ENCODE data around the gene RPS16. TPM values are rescaled to one million over a fixed set of nuclear protein-coding genes. Genes with fewer than 3 reads are reported as not detected.

Gene RPS16
- total RNA-seq, 2 experiments from 2014 or later, result 3,249 to 3,324 TPM

- peak overlapping the region; percentile 89 for H3K27ac Mint-ChIP-seq
- POLR2A ChIA-PET, result interaction anchor here (1.0 to 2.2 kb wide), 9 partner anchors 13 to 76 kb away, joined by 3 to 80 read pairs (median 6); partner anchors contain the start of genes GMFG, MED29, PAF1 and RPS16
- CTCF ChIA-PET, result interaction anchor here (0.6 to 2.3 kb wide), 17 partner anchors 10 to 481 kb away, joined by 3 to 153 read pairs (median 6); partner anchors contain the start of genes EID2B, GMFG, MED29 and MRPS12
- peaks cover 28% of the 10 kb centered on the region for H3K36me3 Mint-ChIP-seq (ENCODE audit: low read depth)
- TF ChIP-seq CTCF (IDR thresholded peaks at IDR 0.05), result no peak
- DNase-seq (peak; percentile 26), ATAC-seq (no peak)
- intact Hi-C loops (cut with micrococcal nuclease), result loop anchor here (5.0 to 10.0 kb wide), 2 partner anchors 74 to 286 kb away; partner anchors contain the start of genes GMFG and PAK4
- H3K27me3 Mint-ChIP-seq, result peaks cover 2% of the 10 kb centered on the region
- H3K4me1 Mint-ChIP-seq (ENCODE audit: low read depth), result peaks cover 30% of the 10 kb centered on the region
- peak overlapping the region; percentile 79 for H3K4me3 Mint-ChIP-seq
- H3K9me3 Mint-ChIP-seq, result no peaks in the 10 kb centered on the region
Measured at GRCh38 chr19:39411081-39411831, 24.5 kb downstream of the RPS16 start.

- POLR2A ChIA-PET, result interaction anchor here (1.8 to 2.2 kb wide), 3 partner anchors 13 to 22 kb away, joined by 5 to 80 read pairs (median 13); partner anchors contain the start of genes MED29 and PAF1
Measured at GRCh38 chr19:39410831-39411080, 25.0 kb downstream of the RPS16 start.

GRCh38 chr19:39410017-39410830, 25.5 kb downstream of the RPS16 start:
- peaks cover 2% of the 10 kb centered on the region for H3K27me3 Mint-ChIP-seq
- H3K9me3 Mint-ChIP-seq, result no peaks in the 10 kb centered on the region
- peaks cover 37% of the 10 kb centered on the region for H3K4me1 Mint-ChIP-seq (ENCODE audit: low read depth)
- peak; percentile 82 for DNase-seq
- CTCF ChIA-PET, result no interaction called here
- peak overlapping the region; percentile 79 for H3K4me3 Mint-ChIP-seq
- peak overlapping the region; percentile 89 for H3K27ac Mint-ChIP-seq
- H3K36me3 Mint-ChIP-seq (ENCODE audit: low read depth), result peaks cover 28% of the 10 kb centered on the region
- ATAC-seq, result peak; percentile 21
- TF ChIP-seq CTCF (IDR thresholded peaks at IDR 0.05), result no peak
- POLR2A ChIA-PET, result interaction anchor here (1.0 to 4.5 kb wide), 2 partner anchors 13 to 25 kb away, joined by 8 to 50 read pairs; partner anchors contain the start of gene RPS16
- intact Hi-C loops (cut with micrococcal nuclease), result loop anchor here (5.0 to 10.0 kb wide), 2 partner anchors 73 to 285 kb away; partner anchors contain the start of genes GMFG and PAK4

More at GRCh38 chr19:39410831-39411080, 25.0 kb downstream of the RPS16 start:
- TF ChIP-seq CTCF (IDR thresholded peaks at IDR 0.05), result no peak
- Mint-ChIP-seq H3K36me3 (ENCODE audit: low read depth) (peaks cover 28% of the 10 kb centered on the region), H3K27ac (peak overlapping the region; percentile 89), H3K4me1 (ENCODE audit: low read depth) (peaks cover 32% of the 10 kb centered on the region), H3K9me3 (no peaks in the 10 kb centered on the region), H3K4me3 (peak overlapping the region; percentile 79), H3K27me3 (peaks cover 2% of the 10 kb centered on the region)
- no peak for DNase-seq
- no peak for ATAC-seq
- CTCF ChIA-PET, result interaction anchor here (1.4 to 2.3 kb wide), 5 partner anchors 11 to 122 kb away, joined by 5 to 153 read pairs (median 6); partner anchors contain the start of genes EID2B, GMFG and SAMD4B
- intact Hi-C loops (cut with micrococcal nuclease), result loop anchor here (5.0 to 10.0 kb wide), 2 partner anchors 73 to 286 kb away; partner anchors contain the start of genes GMFG and PAK4

GRCh38 chr19:39409208-39410016, 26.3 kb downstream of the RPS16 start:
- ATAC-seq (peak; percentile 2), DNase-seq (peak; percentile 90)
- CTCF ChIA-PET, result interaction anchor here (1.0 to 3.9 kb wide), 2 partner anchors 11 to 287 kb away, joined by 3 to 32 read pairs; no protein-coding TSS in a partner anchor
- H3K27me3 Mint-ChIP-seq, result peaks cover 2% of the 10 kb centered on the region
- no peaks in the 10 kb centered on the region for H3K9me3 Mint-ChIP-seq
- peaks cover 41% of the 10 kb centered on the region for H3K4me1 Mint-ChIP-seq (ENCODE audit: low read depth)
- no peak for TF ChIP-seq CTCF (IDR thresholded peaks at IDR 0.05)
- intact Hi-C loops (cut with micrococcal nuclease), result loop anchor here (5.0 to 10.0 kb wide), 2 partner anchors 72 to 285 kb away; partner anchors contain the start of genes GMFG and PAK4
- POLR2A ChIA-PET, result interaction anchor here (0.6 to 4.5 kb wide), 10 partner anchors 9 to 667 kb away, joined by 3 to 50 read pairs (median 4); partner anchors contain the start of genes MED29, PAF1, RPS16 and SAMD4B
- H3K36me3 Mint-ChIP-seq (ENCODE audit: low read depth), result peaks cover 28% of the 10 kb centered on the region
- H3K4me3 Mint-ChIP-seq, result peak overlapping the region; percentile 79
- H3K27ac Mint-ChIP-seq, result peak overlapping the region; percentile 89

Data from activated CD8-positive, alpha-beta T cell treated with anti-CD3 and anti-CD28 coated beads for 36 hours (primary cell).